IMR-90 (cell line): ENCODE measurements around the gene ST6GALNAC5.

Source experiments
- POLR2A ChIP-seq: IDR thresholded peaks from 2 replicates; pipeline ENCODE4 v1.6.1; 2012; ENCODE audit warnings: mild to moderate bottlenecking, low read depth, low read length
- TF ChIP-seq, protein P1 (sequence below): conservative IDR thresholded peaks from 2 replicates; pipeline ENCODE4 v1.5.1; 2012; ENCODE audit warnings: mild to moderate bottlenecking, low read depth, low read length, improper control_type of control experiment
- TF ChIP-seq, protein P2 (sequence below): fragments of 150-350 bp; IDR thresholded peaks from 2 replicates; pipeline ENCODE4 v1.6.1; 2017; ENCODE audit warnings: mild to moderate bottlenecking, antibody characterized with exemption, low read length, low read depth
- TF ChIP-seq, protein P3 (sequence below): fragments of 150-350 bp; IDR thresholded peaks from 2 replicates; pipeline ENCODE4 v1.6.1; 2016; ENCODE audit warnings: low read depth, mild to moderate bottlenecking, low read length, moderate library complexity, borderline replicate concordance

DNA sequence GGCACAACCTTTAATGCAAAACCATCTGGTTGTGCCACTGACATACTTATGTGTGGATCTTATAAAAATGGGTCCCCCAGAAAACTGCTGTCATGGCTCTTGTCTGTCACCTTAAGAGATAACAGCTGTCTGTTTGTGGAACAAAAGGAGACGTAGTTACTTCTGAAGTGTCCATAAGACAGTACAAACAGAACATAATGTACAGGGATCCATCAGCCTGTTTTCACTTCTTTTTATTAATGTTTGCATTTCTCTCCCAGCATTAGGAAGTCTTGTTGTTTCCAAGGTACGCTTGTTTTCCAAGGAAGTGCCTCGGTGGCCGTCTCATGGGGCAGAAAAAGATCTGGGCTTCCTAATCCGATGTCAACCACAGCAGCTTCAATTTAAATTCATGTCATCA, 11.2 kb upstream of the ST6GALNAC5 start:
- TF ChIP-seq POLR2A = no peak
- TF ChIP-seq, protein P1, sequence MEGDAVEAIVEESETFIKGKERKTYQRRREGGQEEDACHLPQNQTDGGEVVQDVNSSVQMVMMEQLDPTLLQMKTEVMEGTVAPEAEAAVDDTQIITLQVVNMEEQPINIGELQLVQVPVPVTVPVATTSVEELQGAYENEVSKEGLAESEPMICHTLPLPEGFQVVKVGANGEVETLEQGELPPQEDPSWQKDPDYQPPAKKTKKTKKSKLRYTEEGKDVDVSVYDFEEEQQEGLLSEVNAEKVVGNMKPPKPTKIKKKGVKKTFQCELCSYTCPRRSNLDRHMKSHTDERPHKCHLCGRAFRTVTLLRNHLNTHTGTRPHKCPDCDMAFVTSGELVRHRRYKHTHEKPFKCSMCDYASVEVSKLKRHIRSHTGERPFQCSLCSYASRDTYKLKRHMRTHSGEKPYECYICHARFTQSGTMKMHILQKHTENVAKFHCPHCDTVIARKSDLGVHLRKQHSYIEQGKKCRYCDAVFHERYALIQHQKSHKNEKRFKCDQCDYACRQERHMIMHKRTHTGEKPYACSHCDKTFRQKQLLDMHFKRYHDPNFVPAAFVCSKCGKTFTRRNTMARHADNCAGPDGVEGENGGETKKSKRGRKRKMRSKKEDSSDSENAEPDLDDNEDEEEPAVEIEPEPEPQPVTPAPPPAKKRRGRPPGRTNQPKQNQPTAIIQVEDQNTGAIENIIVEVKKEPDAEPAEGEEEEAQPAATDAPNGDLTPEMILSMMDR = no peak
- TF ChIP-seq, protein P2, sequence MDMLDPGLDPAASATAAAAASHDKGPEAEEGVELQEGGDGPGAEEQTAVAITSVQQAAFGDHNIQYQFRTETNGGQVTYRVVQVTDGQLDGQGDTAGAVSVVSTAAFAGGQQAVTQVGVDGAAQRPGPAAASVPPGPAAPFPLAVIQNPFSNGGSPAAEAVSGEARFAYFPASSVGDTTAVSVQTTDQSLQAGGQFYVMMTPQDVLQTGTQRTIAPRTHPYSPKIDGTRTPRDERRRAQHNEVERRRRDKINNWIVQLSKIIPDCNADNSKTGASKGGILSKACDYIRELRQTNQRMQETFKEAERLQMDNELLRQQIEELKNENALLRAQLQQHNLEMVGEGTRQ = no peak
- TF ChIP-seq, protein P3, sequence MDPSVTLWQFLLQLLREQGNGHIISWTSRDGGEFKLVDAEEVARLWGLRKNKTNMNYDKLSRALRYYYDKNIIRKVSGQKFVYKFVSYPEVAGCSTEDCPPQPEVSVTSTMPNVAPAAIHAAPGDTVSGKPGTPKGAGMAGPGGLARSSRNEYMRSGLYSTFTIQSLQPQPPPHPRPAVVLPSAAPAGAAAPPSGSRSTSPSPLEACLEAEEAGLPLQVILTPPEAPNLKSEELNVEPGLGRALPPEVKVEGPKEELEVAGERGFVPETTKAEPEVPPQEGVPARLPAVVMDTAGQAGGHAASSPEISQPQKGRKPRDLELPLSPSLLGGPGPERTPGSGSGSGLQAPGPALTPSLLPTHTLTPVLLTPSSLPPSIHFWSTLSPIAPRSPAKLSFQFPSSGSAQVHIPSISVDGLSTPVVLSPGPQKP = no peak
